Left lung (tissue), 10 donors: ENCODE measurements around the gene GIPC3. TPM values are rescaled to one million over a fixed set of nuclear protein-coding genes. Genes with fewer than 3 reads are reported as not detected.

Experiments
- ATAC-seq: fragments of 200-7000 bp; cut with Tn5 transposase; one replicate; pipeline ENCODE4 v1.9.1; 2020; ENCODE audit warnings: moderate library complexity
- DNase-seq, 4 donors: peaks; one replicate each; pipeline ENCODE4 v3.0.0-alpha.2; 2013 to 2020
- H3K27ac ChIP-seq, 2 donors: fragments of 200-600 bp; sonication (generic) in 1 of 2; one replicate each; pipeline versions ENCODE4 v1.5.0 to v1.8.0; 2020 to 2021
- H3K27me3 ChIP-seq, 2 donors: fragments of 200-600 bp; sonication (generic) in 1 of 2; one replicate each; pipeline versions ENCODE4 v1.5.0 to v1.8.0; 2020 to 2021
- H3K36me3 ChIP-seq, 2 donors: fragments of 200-600 bp; sonication (generic) in 1 of 2; one replicate each; pipeline versions ENCODE4 v1.5.0 to v1.8.0; 2020 to 2021
- H3K4me1 ChIP-seq, 2 donors: fragments of 200-600 bp; one replicate each; pipeline ENCODE4 v1.8.0; 2021
- H3K4me3 ChIP-seq, 2 donors: fragments of 200-600 bp; sonication (generic) in 1 of 2; one replicate each; pipeline versions ENCODE4 v1.5.0 to v1.8.0; 2020 to 2021; ENCODE audit warnings: mild to moderate bottlenecking in 1 of 2
- H3K9me3 ChIP-seq, 2 donors: fragments of 200-600 bp; sonication (generic) in 1 of 2; one replicate each; pipeline versions ENCODE4 v1.5.0 to v1.8.0; 2020 to 2021
- CTCF ChIP-seq, 2 donors: fragments of 200-600 bp; sonication (generic) in 1 of 2; IDR thresholded peaks; one replicate each; pipeline versions ENCODE4 v1.5.0 to v1.8.0; 2021; ENCODE audit warnings: antibody characterized with exemption in 2 of 2
- intact Hi-C, 2 donors: fragments of 100-400 bp; cut with DNase I; formaldehyde crosslinking; loops; one replicate each; pipeline versions ENCODE4 v1.11.2 to v1.14.2; 2022
- polyA plus RNA-seq, 6 donors: library from polyadenylated mRNA; unstranded; fragments of 120-200 nt; gene quantifications; one replicate each; pipeline ENCODE4 v1.2.1, GENCODE V29; 2013; ENCODE audit not compliant: insufficient read length in 6 of 6
- total RNA-seq, 2 donors: library from RNA; stranded (reverse); fragmentation: NEBNext Ultra II Directional; extraction: Animal tissue kit (Norgen Biotek cat#: 25700); gene quantifications; one replicate each; pipeline ENCODE4 v1.2.1, GENCODE V29; 2021
- donor health status: DM: no; HTN: yes; CAD: no.
- donor health status: DM: no; HTN: no; CAD: no.

Gene GIPC3
- total and polyA plus RNA-seq, 8 donors = 3.1 to 8.5 (median 4.4) TPM

- Histone ChIP-seq H3K4me1 (no peaks in the 10 kb centered on the region), H3K36me3 (peaks cover 0 to 84% of the 10 kb centered on the region in 2 donors), H3K27me3 (no peaks in the 10 kb centered on the region), H3K4me3 (no peak overlapping the region), H3K27ac (no peak overlapping the region), H3K9me3 (no peaks in the 10 kb centered on the region)
- TF ChIP-seq CTCF (IDR thresholded peaks at IDR 0.05) = no peak
- ATAC-seq = no peak
- intact Hi-C loops = no loop called here
- peak in 1 of 4 donors; percentile 66 for DNase-seq
These were observed 52.3 kb downstream of the GIPC3 start for GRCh38 chr19:3637621-3638020.

GRCh38 chr19:3638208-3639193, 53.2 kb downstream of the GIPC3 start:
- H3K27me3 ChIP-seq = no peaks in the 10 kb centered on the region
- H3K4me1 ChIP-seq = no peaks in the 10 kb centered on the region
- ATAC-seq (no peak), DNase-seq (peak in 1 of 4 donors; percentile 68)
- no peak overlapping the region for H3K27ac ChIP-seq
- TF ChIP-seq CTCF (IDR thresholded peaks at IDR 0.05) = no peak
- intact Hi-C loops = no loop called here
- no peaks in the 10 kb centered on the region for H3K9me3 ChIP-seq
- H3K36me3 ChIP-seq = peaks cover 0 to 84% of the 10 kb centered on the region in 2 donors
- no peak overlapping the region for H3K4me3 ChIP-seq

DNA sequence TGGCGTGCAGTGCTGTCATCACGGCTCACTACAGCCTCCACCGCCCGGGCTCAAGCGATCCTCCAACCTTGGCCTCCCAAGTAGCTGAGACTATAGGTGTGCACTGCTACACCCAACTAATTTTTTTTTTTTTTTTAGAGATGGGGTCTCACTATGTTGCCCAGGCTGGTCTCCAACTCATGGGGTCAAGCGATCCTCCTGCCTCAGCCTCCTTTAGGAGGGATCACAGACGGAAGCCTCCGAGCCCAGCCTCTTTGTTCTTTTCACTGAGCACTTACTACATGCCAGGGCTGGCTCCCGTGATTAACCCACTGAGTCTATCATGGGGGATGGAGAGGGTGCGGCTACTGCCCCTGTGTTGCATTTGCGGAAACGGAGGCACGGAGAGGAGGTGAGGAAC, 54.2 kb downstream of the GIPC3 start:
- DNase-seq (no peak), ATAC-seq (no peak)
- no peak for TF ChIP-seq CTCF (IDR thresholded peaks at IDR 0.05)
- Histone ChIP-seq H3K4me1 (no peaks in the 10 kb centered on the region), H3K27ac (no peak overlapping the region), H3K27me3 (no peaks in the 10 kb centered on the region), H3K36me3 (peaks cover 0 to 89% of the 10 kb centered on the region in 2 donors), H3K4me3 (no peak overlapping the region), H3K9me3 (no peaks in the 10 kb centered on the region)
- intact Hi-C loops = no loop called here

- no peak overlapping the region for H3K27ac ChIP-seq
- ATAC-seq (no peak), DNase-seq (no peak)
- no peak for TF ChIP-seq CTCF (IDR thresholded peaks at IDR 0.05)
- H3K9me3 ChIP-seq = no peaks in the 10 kb centered on the region
- H3K27me3 ChIP-seq = no peaks in the 10 kb centered on the region
- H3K4me3 ChIP-seq = no peak overlapping the region
- intact Hi-C loops = no loop called here
- no peaks in the 10 kb centered on the region for H3K4me1 ChIP-seq
- H3K36me3 ChIP-seq = peaks cover 0 to 100% of the 10 kb centered on the region in 2 donors
These were observed 56.4 kb downstream of the GIPC3 start for GRCh38 chr19:3641515-3642269.

DNA sequence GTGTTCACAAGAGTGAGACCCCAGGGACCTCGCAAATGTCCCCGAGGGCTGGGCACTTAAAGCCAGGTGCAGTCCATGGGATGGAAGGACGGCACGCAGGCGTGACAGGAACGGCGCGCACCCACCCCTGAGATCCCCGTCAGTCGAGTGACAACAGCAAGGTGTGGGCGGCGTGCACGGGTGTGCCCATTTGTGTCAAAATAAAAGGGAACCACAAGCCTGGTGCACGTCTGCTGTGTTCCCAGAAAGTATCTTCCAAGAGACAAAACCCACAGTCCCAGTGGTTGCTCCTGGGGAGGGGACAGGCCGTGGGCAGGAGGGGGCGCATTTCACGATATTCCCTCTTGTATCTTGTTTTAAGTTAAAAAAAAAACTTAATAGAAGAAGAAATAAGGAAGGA, 57.0 kb downstream of the GIPC3 start:
- H3K4me3 ChIP-seq = no peak overlapping the region

More for the DNA sequence above, 57.0 kb downstream of the GIPC3 start:
- intact Hi-C loops = no loop called here
- no peaks in the 10 kb centered on the region for H3K27me3 ChIP-seq
- no peaks in the 10 kb centered on the region for H3K9me3 ChIP-seq
- H3K4me1 ChIP-seq = no peaks in the 10 kb centered on the region
- no peak for DNase-seq
- no peak overlapping the region for H3K27ac ChIP-seq
- TF ChIP-seq CTCF (IDR thresholded peaks at IDR 0.05) = no peak
- H3K36me3 ChIP-seq = peaks cover 0 to 96% of the 10 kb centered on the region in 2 donors
- no peak for ATAC-seq
